ENCODE measurements around the gene CCDC195. TPM values are rescaled to one million over a fixed set of nuclear protein-coding genes. Genes with fewer than 3 reads are reported as not detected.
A peak's percentile ranks its signal among the peaks of the same experiment; 100 is the strongest.

Gene CCDC195
- total RNA-seq, 4 donors from 2014 or later, result not detected

DNA sequence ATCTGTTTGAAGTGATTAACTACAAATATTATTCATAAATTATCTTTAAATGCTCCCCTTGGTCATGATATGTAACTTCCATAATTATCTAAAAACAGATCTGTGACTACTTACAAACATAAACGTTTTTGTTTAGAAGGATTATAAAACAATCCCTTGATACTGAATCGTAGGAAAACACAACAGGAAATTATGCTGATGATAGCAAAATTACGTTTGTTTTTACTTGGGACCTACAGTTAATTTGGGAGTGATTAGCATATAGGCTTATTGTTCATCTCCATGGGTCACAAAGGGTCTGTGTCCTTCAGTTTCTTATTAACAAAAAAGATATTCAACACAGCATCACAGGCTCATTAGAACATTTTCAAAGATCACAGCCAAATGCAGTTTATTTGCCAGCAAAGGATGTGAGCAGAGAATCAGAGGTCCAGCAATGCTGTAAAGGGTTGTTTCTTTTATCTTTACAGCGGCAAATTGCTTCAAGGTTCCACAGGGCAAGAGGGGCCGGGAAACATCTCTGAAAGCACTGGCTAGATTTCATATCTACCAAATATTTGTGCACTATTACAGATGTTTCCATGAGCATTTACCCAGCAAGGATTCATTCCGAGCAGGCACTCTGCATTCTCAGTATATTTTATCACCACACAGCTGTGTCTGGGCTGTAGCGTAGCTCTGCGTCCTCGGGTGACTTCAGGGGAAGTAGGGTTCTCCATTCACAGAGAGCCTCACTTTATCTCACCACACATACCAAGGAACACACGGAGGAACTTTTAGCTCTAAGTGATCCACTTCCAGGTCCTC lies 4.1 kb downstream of the CCDC195 start:
- TF ChIP-seq POLR2A (IDR thresholded peaks at IDR 0.05) (no peak), CTCF (IDR thresholded peaks at IDR 0.05) (no peak)
- H3K9me3 ChIP-seq, result no peaks in the 10 kb centered on the region
- no peaks in the 10 kb centered on the region for H3K4me1 ChIP-seq
- DNase-seq, result no peak
- no peaks in the 10 kb centered on the region for H3K36me3 ChIP-seq
- H3K4me3 ChIP-seq, result no peak overlapping the region
- no peaks in the 10 kb centered on the region for H3K27me3 ChIP-seq
- H3K27ac ChIP-seq, result no peak overlapping the region

DNA sequence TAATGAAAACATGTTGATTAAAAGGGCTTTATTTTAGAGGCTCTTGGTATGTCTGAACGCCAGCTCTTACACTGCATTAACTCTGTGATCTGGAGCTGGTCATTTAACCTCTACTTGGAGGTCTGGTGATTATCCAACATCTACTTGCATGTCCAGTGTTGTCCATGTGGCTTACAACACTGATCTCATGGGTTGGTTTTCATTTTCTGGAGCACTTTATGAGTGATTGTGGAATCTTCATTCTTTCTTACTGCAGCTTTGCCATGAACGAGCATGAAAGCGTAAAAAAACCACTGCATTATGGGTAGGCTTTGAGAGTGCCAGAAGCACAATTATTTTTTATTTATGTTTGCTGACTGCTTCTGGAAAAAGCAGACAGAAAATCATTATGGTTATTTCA lies 4.8 kb downstream of the CCDC195 start:
- no peaks in the 10 kb centered on the region for H3K27me3 ChIP-seq
- H3K27ac ChIP-seq, result no peak overlapping the region
- TF ChIP-seq POLR2A (IDR thresholded peaks at IDR 0.05) (no peak), CTCF (IDR thresholded peaks at IDR 0.05) (no peak)
- H3K9me3 ChIP-seq, result no peaks in the 10 kb centered on the region
- DNase-seq, result no peak
- no peaks in the 10 kb centered on the region for H3K4me1 ChIP-seq
- H3K36me3 ChIP-seq, result no peaks in the 10 kb centered on the region
- no peak overlapping the region for H3K4me3 ChIP-seq

- Histone ChIP-seq H3K9me3 (no peaks in the 10 kb centered on the region), H3K4me1 (no peaks in the 10 kb centered on the region), H3K36me3 (no peaks in the 10 kb centered on the region), H3K4me3 (no peak overlapping the region), H3K27me3 (no peaks in the 10 kb centered on the region), H3K27ac (no peak overlapping the region)
- DNase-seq, result no peak
- TF ChIP-seq CTCF (IDR thresholded peaks at IDR 0.05) (no peak), POLR2A (IDR thresholded peaks at IDR 0.05) (no peak)
Observed at GRCh38 chr2:224709301-224709700, 6.9 kb downstream of the CCDC195 start.

DNA sequence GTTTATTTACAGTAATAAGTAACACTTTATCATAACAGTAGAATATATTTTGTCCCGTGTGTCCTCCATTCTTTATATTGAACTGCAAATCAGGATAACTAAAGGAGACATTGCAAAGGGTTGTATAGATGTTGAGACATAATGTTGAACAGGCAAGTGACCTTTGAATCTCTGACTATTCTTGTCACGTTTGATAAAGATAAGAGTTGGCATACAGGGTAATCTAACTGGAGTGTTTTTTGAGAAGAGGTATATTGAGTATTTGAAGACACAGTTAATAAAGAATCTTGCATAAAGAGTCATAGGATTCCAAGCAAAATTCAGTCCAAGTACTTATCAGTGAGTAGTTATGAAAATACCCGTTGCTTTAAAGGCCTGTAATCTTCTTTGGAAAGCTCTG lies 21.7 kb downstream of the CCDC195 start:
- no peaks in the 10 kb centered on the region for H3K27me3 ChIP-seq
- H3K4me3 ChIP-seq, result no peak overlapping the region
- no peaks in the 10 kb centered on the region for H3K36me3 ChIP-seq
- H3K4me1 ChIP-seq, result no peaks in the 10 kb centered on the region
- no peak for DNase-seq
- no peak overlapping the region for H3K27ac ChIP-seq
- no peaks in the 10 kb centered on the region for H3K9me3 ChIP-seq
- TF ChIP-seq CTCF (IDR thresholded peaks at IDR 0.05) (no peak), POLR2A (IDR thresholded peaks at IDR 0.05) (no peak)

- no peaks in the 10 kb centered on the region for H3K4me1 ChIP-seq
- no peak overlapping the region for H3K4me3 ChIP-seq
- TF ChIP-seq POLR2A (IDR thresholded peaks at IDR 0.05), result no peak
- no peak for TF ChIP-seq CTCF (IDR thresholded peaks at IDR 0.05)
- H3K27me3 ChIP-seq, result no peaks in the 10 kb centered on the region
- H3K36me3 ChIP-seq, result no peaks in the 10 kb centered on the region
- peak overlapping the region in 1 of 4 donors; percentile 55 for H3K27ac ChIP-seq
- DNase-seq, result no peak
- H3K9me3 ChIP-seq, result no peaks in the 10 kb centered on the region
Observed at GRCh38 chr2:224691563-224691962, 24.6 kb downstream of the CCDC195 start.

Measured in Peyer's patch (tissue), 4 donors.